Measurements from ENCODE around the gene SLC4A1AP. TPM values are rescaled to one million over a fixed set of nuclear protein-coding genes. Genes with fewer than 3 reads are reported as not detected.
A peak's percentile ranks its signal among the peaks of the same experiment; 100 is the strongest.
"Not testable (repeated sequence)": the region's sequence is repeated elsewhere in the genome, so short reads cannot be mapped to it uniquely, and the experiment has no call there.

Gene SLC4A1AP
- total RNA-seq, 1 experiment from 2014 or later, result 35.1 TPM

DNA sequence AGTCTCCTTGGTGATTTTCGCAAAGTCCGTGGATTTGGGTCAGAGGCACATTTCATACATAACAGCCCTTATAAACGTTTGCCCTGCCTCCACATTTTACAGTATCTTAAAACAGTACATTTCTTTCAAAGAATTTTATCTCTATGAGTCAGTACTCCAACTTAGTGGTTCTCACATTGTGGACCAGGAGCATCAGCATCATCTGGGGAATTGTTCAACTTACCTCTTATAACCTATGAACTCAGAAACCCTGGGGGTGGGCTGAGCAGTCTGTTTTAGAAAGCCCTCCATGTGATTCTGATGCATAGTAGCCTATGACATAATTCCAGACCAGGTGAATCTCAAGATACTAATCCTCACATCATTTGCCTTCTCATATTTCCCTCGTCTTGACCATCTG, 12.6 kb upstream of the SLC4A1AP start:
- DNase-seq (ENCODE audit: low read depth), result no peak

DNA sequence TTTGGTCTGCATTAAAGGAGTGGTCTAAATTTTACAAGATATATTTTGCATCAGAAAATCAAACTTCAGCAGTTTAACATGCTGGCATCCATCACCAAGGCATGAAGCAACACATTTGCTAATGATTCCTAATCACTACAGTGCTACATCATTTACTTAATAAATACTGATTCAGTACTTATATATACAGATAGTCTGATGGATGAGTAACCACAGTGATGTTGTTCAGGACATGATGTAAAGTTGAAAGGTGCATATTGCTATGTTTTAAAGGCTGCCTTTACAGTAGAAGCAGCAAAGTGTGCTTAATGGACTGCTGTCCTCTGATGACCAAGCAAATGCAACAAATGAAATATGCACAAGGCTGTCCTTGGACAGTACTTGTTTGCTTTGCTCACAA, 11.3 kb upstream of the SLC4A1AP start:
- DNase-seq (ENCODE audit: low read depth), result no peak

DNA sequence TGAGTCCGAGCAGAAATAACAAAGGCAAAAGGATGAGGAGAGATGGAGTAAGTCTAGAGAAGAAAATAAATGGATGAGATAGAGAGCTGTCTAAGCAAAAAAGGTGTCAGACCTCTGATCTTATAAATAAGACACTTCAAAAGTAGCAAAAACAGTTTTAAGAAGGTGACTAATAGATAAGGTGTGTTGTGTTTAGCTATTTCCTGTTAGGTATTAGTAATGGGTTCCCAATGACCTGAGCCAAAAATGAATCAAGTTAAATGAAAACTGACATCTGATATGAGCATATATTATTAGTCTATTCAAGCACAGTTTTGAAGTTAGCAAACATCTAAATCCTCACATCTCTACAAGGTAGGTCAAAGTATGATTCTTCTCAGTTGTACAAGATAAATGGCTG, 10.9 kb upstream of the SLC4A1AP start:
- no peak for DNase-seq (ENCODE audit: low read depth)

DNA sequence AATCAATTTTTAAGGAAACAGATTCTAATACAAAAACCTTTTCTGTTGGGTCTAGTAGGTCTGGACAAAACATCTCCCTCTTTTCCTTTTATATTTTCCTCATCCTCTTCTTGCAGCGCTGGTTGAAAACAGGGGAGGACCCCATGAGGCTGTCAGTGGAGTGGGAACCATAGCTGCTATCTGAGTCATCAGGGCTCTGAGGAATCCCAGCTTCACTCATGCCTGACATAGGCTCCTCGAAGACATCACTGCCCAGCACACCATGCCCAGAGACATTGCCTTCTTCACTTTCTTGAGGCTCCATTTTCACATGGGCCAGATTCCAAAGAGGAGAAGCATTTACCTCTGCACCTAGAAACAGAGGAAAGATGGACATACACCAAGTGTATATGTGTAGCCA, 10.3 kb upstream of the SLC4A1AP start:
- peak; percentile 40 for DNase-seq (ENCODE audit: low read depth)

DNA sequence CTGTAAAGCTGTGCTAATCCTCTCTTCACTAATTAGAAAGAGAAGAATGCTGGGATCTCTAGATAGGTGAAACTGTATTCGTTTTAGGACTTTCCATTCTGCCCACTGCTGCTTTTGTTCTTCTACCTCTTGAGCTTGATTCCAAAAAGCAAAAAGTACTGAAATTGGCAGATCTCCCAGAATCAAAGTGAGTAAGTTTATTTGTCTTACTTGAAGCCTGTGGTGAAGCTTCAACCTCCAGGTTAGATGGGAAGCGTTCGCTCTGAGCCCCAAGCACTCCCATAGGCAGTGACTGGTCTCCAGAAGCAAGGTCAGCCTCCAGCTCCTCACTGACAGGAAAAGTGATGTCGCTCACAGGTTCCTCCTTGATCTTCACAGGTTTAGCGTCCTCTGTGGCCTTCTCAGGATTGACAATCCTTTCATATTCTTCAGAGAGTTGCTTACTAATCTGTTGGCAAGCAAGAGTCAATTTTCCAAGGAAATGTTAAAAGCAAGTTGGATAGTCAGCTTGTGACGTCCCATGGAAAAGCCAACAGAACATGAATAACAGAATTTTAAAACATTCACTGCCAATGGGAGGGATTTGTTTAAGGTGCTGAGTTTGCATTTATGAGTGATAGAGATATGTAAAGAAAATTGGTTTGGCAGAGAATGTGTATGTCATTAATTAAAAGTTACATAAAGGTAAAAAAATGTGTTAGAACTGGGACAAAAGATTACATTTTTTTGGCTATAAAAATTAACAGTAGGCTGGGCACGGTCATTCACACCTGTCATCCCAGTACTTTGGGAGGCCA, 8.3 kb upstream of the SLC4A1AP start:
- peak; percentile 93 for DNase-seq (ENCODE audit: low read depth)

DNA sequence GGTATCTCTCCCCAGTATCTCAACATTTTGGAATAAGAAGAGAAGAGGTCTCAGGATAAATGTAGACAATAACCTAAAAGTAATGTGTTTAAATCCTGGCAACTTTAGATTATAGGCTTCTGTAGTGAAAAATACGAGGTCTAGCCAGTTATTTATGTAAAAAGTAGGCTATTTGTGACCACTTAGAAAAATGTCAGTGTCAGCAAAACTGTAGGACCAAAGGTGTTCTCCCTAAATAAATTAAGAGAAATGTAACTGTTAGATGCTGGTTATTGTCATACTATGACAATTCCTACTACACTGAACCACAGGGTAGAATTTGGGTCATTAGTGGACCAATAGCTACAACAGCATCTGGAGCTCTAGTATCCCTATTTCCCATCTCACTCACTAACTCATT, 2.3 kb upstream of the SLC4A1AP start:
- no peak for DNase-seq (ENCODE audit: low read depth)

DNA sequence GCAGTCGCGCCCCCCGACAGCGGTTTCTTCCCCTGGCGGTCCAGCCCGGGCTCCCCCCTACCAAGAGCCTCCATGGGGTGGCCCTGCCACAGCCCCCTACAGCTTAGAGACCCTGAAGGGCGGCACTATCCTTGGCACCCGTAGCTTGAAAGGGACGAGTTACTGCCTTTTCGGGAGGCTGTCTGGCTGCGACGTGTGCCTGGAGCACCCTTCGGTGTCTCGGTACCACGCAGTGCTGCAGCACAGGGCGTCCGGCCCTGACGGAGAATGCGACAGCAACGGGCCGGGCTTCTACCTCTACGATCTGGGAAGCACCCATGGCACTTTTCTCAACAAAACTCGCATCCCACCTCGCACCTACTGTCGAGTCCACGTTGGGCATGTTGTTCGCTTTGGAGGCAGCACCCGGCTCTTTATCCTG, 475 bp downstream of the SLC4A1AP start:
- DNase-seq (ENCODE audit: low read depth), result no peak

DNA sequence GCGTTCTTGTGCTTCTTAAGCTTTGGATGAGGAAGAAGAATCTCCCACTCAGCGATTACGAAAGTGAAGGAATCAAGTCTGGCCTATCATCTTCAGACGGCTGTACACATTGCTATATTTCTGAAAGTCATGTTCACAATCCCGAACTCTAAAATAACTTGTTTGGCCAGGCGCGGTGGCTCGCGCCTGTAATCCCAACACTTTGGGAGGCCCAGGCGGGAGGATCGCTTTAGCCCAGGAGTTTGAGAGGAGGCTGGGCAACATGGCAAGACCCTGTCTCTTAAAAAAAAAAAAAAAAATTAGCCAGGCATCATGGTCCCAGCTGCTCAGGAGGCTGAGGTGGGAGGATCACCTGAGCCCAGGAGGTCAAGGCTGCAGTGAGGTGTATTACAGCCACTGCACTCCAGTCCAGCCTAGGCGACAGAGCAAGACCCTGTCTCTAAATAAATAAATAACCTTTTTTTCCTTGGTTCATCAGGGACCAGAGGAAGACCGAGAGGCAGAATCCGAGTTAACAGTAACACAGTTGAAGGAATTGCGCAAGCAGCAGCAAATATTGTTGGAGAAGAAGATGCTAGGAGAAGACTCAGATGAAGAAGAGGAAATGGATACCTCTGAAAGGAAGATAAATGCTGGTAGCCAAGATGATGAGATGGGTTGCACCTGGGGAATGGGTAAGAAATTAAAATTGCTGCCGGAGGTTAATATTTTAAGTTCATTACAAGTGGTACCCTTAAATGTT, 1.1 kb downstream of the SLC4A1AP start:
- DNase-seq (ENCODE audit: low read depth), result no peak

DNA sequence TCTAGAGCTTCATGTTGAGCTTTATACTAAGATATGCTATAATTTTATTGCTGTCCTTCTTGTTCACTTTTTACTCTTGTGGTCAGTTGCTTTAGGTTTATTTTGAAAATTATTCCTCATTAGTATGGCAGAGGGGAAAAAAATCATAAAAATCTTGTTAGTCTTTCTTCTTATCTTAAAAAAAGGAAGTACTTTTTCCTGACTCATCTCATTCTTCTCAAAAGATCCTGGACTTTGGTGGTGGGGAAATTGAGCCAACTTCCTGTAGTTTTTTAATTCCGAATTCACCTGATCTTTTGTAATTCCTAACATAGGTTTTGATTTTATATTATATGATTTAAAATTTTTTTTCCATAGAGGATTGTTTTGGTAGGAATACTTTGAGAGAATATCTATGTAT, 3.8 kb downstream of the SLC4A1AP start:
- no peak for DNase-seq (ENCODE audit: low read depth)

DNA sequence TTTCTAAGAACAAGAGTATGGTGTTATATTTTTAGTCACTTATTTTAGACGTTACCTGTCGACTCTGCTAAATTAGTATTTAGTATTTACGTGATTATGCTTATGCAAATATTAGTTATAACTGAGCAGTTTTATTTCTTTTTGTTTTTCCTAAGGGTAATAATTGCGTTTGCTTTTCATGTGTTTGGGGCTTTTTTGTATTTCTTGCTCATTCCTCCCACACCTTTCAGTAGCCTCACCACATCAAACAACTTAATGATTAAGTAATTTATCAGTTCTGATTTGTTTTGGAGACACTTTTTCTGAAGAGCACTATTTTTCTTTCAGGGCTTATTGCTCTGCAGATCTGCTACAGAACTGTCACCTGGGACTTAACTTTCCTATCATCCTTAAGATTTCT, 7.5 kb downstream of the SLC4A1AP start:
- no peak for DNase-seq (ENCODE audit: low read depth)

DNA sequence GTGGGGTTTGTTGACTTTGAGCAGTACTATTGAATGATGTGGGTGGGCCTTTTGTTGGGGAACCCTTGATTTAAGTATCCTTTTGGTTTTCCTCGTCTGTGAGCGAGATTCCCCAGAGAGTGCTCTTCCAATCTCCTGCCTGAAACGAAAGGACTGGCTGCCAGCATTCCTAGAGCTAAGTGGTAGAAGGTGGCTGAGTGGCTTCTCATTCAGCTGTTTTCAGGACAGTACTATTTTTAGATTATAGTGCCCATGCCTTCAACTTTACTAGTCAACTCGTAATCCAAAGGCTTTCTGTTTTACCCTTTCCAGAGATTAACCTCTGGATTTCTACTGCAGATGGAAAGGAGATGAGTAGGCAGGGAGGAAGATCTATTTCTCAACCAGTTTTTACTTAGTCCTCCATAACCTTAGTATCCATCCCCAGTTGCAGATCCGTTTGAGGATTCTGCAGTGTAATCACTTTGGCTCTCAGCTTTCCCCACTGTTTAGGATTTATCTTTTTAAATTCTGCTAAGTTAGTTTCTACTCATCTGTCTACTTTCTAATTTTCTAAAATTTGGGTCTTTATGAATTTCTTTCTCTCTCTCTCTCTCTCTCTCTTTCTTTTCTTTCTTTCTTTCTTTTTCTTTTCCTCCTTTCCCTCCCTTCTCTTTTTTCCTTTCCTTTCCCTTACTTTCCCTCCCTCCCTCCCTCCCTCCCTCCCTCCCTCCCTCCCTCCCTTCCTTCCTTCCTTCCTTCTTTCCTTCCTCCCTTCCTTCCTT, 9.2 kb downstream of the SLC4A1AP start:
- no peak for DNase-seq (ENCODE audit: low read depth)

DNA sequence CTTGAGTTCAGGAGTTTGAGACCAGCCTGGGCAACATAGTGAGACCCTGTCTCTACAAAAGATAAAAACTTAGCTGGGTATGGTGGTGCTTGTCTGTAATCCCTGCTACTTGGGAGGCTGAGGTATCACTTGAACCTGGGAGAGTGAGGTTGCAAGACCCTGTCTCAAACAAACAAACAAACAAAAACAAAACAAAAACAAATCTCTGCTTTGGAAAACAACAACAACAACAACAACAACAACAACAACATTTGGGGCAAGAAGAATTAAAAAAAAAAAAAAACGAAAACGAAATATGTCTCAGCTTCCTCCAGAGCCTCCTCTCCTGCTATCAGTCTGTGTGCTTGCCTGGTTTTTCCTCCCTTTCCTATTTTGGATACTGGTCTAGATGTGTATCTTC, 16.9 kb downstream of the SLC4A1AP start:
- no peak for DNase-seq (ENCODE audit: low read depth)

DNA sequence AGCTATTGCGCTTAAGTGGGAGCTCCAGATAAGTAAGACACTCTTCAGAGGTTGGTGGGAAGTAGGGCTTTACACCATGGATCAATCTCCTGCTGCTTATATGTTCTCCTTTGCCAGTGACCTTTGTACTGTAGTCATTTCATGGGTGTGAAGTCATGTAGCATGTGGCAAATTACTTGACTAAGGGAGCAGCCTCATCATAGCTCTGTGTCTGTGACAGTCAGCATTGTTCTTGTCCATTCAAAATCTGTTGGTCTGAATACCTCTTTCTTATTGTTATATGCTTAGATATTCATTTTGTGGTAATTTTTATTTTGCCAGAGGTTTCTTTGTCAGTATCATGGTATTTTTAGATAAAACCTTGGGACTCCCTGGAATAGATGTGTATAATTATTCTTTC, 18.2 kb downstream of the SLC4A1AP start:
- DNase-seq (ENCODE audit: low read depth), result peak; percentile 47

DNA sequence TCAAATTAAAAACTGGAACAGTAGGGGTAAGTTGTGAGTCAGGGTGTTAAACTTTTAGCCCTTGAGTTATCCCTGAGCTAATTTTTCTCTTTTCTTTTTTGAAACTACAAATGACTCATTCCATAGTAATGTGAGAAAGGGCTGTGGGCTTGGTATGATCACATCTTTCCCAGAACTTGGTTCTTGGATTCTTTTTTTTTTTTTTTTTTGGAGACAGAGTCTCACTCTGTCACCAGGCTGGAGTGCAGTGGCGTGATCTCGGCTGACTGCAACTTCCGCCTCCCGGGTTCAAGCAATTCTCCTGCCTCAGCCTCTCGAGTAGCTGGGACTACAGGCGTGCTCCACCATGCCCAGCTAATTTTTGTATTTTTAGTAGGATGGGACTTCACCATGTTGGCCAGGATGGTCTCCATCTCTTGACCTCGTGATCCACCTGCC, 18.7 kb downstream of the SLC4A1AP start:
- peak; percentile 93 for DNase-seq (ENCODE audit: low read depth)

DNA sequence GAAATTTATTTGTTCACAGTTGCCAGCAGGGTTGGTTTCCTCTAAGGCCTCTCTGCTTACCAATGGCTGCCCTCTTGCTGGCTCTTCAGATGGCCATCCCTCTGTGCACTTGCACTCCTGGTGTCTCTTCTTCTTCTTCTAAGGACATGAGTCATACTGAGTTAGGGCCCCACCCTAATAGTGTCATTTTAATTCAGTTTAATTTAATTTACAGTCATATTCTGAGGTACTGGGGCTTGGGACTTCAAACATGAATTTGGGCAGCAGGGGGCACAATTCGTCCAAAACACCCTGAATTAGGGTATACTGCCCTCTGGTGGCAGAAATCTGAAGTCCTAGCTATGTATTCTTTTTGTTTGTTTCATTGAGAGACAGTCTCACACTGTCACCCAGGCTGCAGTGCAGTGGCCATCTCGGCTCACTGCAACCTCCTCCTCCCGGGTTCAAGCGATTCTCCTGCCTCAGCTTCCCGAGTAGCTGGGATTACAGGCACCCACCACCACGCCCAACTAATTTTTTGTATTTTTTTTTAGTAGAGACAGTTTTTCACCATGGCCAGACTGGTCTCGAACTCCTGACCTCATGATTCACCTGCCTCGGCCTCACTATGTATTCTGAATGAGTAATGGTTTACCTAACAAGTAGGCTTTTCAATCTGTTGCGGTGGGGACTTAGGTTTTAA, 19.8 kb downstream of the SLC4A1AP start:
- DNase-seq (ENCODE audit: low read depth), result peak; percentile 88

DNA sequence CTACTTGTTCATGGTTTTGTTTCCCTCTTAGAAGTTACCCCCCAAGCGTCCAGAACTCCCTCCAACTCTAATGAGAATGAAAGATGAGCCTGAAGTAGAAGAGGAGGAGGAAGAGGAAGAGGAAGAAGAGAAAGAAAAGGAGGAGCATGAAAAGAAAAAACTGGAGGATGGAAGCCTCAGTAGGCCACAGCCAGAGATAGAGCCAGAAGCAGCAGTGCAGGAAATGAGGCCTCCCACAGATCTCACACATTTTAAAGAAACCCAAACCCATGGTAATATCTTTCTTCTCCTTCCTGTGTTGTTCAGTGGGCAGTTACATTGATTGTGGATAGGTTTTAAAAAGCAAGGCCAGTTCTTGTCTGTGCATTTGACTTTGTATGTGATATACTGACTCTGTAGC, 21.3 kb downstream of the SLC4A1AP start:
- not testable (repeated sequence) for DNase-seq (ENCODE audit: low read depth)

DNA sequence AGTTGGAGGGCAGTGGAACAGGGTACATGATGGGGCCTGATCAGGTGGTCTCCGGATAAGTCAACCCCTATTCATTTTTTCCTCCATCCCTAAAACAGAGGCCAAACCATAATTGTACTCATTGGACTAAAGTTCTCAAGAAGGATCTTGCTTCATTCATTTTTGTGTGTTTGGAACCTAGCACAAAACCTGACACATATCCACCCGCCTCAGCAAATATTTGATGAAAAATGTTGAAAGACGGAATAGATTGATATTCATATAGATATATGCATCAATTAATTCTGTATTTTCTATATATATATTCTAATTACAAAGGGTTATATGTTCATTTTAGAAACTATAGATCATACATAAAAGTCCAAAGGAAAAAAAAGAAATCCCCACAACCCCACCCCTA, 21.9 kb downstream of the SLC4A1AP start:
- DNase-seq (ENCODE audit: low read depth), result no peak

DNA sequence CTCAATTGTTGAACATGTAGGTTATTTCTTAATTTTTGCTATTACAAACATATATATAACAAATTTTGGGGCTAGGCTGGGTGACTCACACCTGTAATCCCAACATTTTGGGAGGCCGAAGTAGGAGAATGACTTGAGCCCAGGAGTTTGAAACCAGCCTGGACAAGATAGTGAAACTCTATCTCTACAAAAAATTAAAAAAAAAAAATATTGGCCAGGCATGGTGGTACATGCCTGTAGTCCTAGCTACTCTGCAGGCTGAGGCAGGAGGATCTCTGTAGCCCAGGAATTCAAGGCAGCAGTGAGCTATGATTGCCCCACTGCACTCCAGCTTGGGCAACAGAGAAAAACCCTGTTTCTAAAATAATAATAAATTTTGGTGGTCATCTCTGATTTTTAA, 23.5 kb downstream of the SLC4A1AP start:
- no peak for DNase-seq (ENCODE audit: low read depth)

DNA sequence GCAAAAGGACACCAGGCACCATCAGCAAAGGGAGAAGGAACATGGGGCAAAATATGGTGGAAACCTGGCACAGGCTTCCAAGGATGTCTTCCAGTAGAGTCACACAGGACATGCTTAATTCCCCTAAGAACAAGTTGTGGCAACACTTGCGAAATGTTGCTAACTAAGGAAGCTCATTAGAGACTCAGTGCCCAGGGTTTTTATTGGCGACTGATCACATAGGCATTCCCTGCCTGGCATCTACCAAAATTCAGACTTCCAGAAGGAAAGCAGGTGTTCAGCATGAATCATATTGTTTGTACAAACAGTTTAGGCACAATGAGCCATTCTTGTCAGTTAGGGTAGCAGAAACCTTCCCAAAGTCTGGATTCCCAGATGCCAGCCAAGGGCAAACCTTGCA, 25.7 kb downstream of the SLC4A1AP start:
- DNase-seq (ENCODE audit: low read depth), result no peak

DNA sequence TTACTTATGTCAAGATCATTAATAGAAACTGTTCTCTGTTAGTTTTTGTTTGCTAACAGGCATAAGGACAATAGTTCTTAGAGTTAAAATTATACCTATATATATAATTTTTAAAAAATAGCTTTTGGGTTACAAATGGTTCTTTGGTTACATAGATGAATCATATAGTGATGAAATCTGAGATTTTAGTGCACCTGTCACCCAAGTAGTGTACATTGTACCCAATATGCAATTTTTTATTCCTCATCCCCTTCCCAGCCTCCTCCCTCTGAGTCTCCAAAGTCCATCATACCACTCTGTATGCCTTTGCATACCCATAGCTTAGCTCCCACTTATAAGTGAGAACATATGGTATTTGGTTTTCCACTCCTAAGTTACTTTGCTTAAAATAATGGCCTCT, 26.4 kb downstream of the SLC4A1AP start:
- no peak for DNase-seq (ENCODE audit: low read depth)

DNA sequence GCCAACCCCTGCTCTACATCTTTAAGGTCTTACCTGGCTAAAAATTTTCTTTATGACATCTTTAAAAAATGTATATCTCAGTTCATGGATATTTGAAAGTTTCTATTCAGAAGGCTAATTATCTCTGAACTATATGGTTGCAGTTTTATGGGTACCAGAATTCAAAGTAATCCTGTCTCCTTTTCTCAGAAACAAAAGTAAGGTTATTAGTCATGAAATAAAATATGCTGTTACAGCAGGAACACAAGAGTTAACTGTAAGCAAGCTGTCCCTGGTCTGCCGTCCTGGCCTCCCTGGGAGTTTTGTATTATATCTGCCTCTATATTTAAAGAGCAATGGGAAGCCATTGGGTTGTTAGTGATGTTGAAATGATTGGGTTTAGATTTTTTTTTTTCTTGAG, 34.0 kb downstream of the SLC4A1AP start:
- DNase-seq (ENCODE audit: low read depth), result no peak

DNA sequence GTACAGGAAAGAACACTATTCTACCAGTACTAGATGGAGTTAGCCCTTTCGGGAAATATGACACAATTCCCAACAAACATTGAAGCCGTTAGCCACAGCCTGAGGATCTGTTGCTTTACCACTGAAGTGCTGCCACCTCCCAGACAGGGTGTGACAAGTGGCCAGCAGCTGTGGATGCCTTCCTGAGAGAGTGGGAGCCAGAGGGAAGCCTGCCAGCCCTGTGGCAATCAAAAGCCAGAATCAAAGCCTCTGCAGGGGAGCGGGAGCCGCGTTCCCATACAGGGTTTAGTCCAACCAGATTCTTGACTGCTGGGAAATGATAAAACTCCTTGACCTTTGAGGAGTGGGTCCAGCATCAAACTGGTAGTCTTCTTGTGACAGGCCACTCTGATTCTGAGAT, 38.0 kb downstream of the SLC4A1AP start:
- DNase-seq (ENCODE audit: low read depth), result peak; percentile 55
